IMR-90 (cell line): ENCODE results near the gene EPO. TPM values are rescaled to one million over a fixed set of nuclear protein-coding genes. Genes with fewer than 3 reads are reported as not detected.

ENCODE experiments used
- ATAC-seq: fragments of 200-7000 bp; cut with Tn5 transposase; 2 replicates; pipeline ENCODE4 v1.9.1; 2020; ENCODE audit warnings: low read depth, mild to moderate bottlenecking, moderate library complexity
- BruUV-seq: library from RNA; stranded (reverse); fragments of 400-500 nt; replicated peaks from 2 replicates; lab custom pipeline; 2021; lab: Mats Ljungman, UMichigan
- CTCF ChIA-PET: fragments of 300-600 bp; formaldehyde crosslinking; extraction: SDS; loops from one replicate; lab custom pipeline; 2021; ENCODE audit warnings: antibody characterized with exemption; lab: Yijun Ruan, JAX
- POLR2A ChIA-PET: fragments of 300-600 bp; sonication (Branson Sonifier 250); formaldehyde crosslinking; loops from one replicate; lab custom pipeline; 2022; ENCODE audit warnings: antibody characterized with exemption; ENCODE audit not compliant: unreplicated experiment; lab: Charles Lee
- DNase-seq: peaks from one replicate; pipeline ENCODE4 v3.0.0; 2013
- H2AFZ ChIP-seq: replicated peaks from 2 replicates; pipeline ENCODE3; 2013; ENCODE audit warnings: low read length, mild to moderate bottlenecking; ENCODE audit not compliant: poor library complexity
- H2AK5ac ChIP-seq: 2 replicates; pipeline ENCODE4 v1.6.1; 2013; ENCODE audit warnings: low read depth, low read length, inconsistent platforms
- H2AK9ac ChIP-seq: replicated peaks from 2 replicates; pipeline ENCODE3; 2013; ENCODE audit warnings: mild to moderate bottlenecking, low read depth, low read length, moderate library complexity; ENCODE audit not compliant: poor library complexity
- H2BK120ac ChIP-seq: 2 replicates; pipeline ENCODE4 v1.6.1; 2013; ENCODE audit warnings: low read depth, low read length, inconsistent platforms
- H2BK15ac ChIP-seq: 3 replicates; pipeline ENCODE4 v1.6.1; 2013; ENCODE audit warnings: low read depth, low read length, inconsistent platforms
- H2BK20ac ChIP-seq: 2 replicates; pipeline ENCODE4 v1.6.1; 2013; ENCODE audit warnings: low read depth, mild to moderate bottlenecking, inconsistent platforms, low read length, moderate library complexity
- H2BK5ac ChIP-seq: 2 replicates; pipeline ENCODE4 v1.6.1; 2013; ENCODE audit warnings: mild to moderate bottlenecking, low read depth, low read length, inconsistent platforms; ENCODE audit not compliant: poor library complexity, severe bottlenecking
- H3K14ac ChIP-seq: replicated peaks from 2 replicates; pipeline ENCODE4 v1.6.1; 2013; ENCODE audit warnings: low read depth, low read length, inconsistent platforms
- H3K18ac ChIP-seq: 2 replicates; pipeline ENCODE4 v1.6.1; 2013; ENCODE audit warnings: low read depth, low read length, control low read depth
- H3K23ac ChIP-seq: 2 replicates; pipeline ENCODE4 v1.6.1; 2013; ENCODE audit warnings: low read depth, low read length, inconsistent platforms
- H3K27ac ChIP-seq: 2 replicates; pipeline ENCODE4 v1.5.1; 2013; ENCODE audit warnings: mild to moderate bottlenecking, control low read depth, low read length; ENCODE audit not compliant: insufficient read depth
- H3K27me3 ChIP-seq: 2 replicates; pipeline ENCODE4 v1.6.1; 2013; ENCODE audit warnings: low read length; ENCODE audit not compliant: control insufficient read depth, insufficient read depth
- H3K36me3 ChIP-seq: 2 replicates; pipeline ENCODE4 v1.6.1; 2013; ENCODE audit warnings: low read length, mixed read lengths; ENCODE audit not compliant: control insufficient read depth, insufficient read depth
- H3K4ac ChIP-seq: 2 replicates; pipeline ENCODE4 v1.6.1; 2013; ENCODE audit warnings: low read depth, low read length, inconsistent platforms
- H3K4me1 ChIP-seq: 2 replicates; pipeline ENCODE4 v1.6.1; 2013; ENCODE audit warnings: low read length, mixed read lengths; ENCODE audit not compliant: control insufficient read depth, insufficient read depth
- H3K4me2 ChIP-seq: 2 replicates; pipeline ENCODE4 v1.6.1; 2013; ENCODE audit warnings: low read depth, mild to moderate bottlenecking, control low read depth, low read length, moderate library complexity
- H3K4me3 ChIP-seq: 2 replicates; pipeline ENCODE4 v1.5.1; 2013; ENCODE audit warnings: low read depth, mild to moderate bottlenecking, control low read depth, low read length, moderate library complexity; ENCODE audit not compliant: insufficient read depth
- H3K56ac ChIP-seq: 2 replicates; pipeline ENCODE4 v1.6.1; 2013; ENCODE audit warnings: low read length, inconsistent platforms; ENCODE audit not compliant: insufficient read depth; ENCODE audit errors: extremely low read depth
- H3K79me1 ChIP-seq, 2 experiments: 2 replicates each; pipeline ENCODE4 v1.6.1; 2013; ENCODE audit warnings: low read length in 2 of 2, inconsistent platforms in 1 of 2, low read depth in 1 of 2
- H3K9ac ChIP-seq: 2 replicates; pipeline ENCODE4 v1.6.1; 2013; ENCODE audit warnings: low read depth, low read length, control low read depth
- H3K9me1 ChIP-seq: 2 replicates; pipeline ENCODE4 v1.6.1; 2013; ENCODE audit warnings: low read length, inconsistent platforms; ENCODE audit not compliant: insufficient read depth
- H3K9me3 ChIP-seq: 2 replicates; pipeline ENCODE4 v1.6.1; 2013; ENCODE audit warnings: low read length; ENCODE audit not compliant: control insufficient read depth, insufficient read depth
- H4K20me1 ChIP-seq: 2 replicates; pipeline ENCODE4 v1.6.1; 2013; ENCODE audit warnings: low read length, inconsistent platforms; ENCODE audit not compliant: insufficient read depth
- H4K5ac ChIP-seq: 2 replicates; pipeline ENCODE4 v1.6.1; 2013; ENCODE audit warnings: mild to moderate bottlenecking, low read depth, low read length, control low read depth
- H4K8ac ChIP-seq, 2 experiments: 2 replicates each; pipeline ENCODE4 v1.6.1; 2013; ENCODE audit warnings: low read depth in 2 of 2, low read length in 2 of 2, control low read depth in 1 of 2, inconsistent platforms in 1 of 2
- H4K91ac ChIP-seq: 2 replicates; pipeline ENCODE4 v1.6.1; 2013; ENCODE audit warnings: low read depth, low read length, inconsistent platforms; ENCODE audit not compliant: insufficient read depth
- ELK1 ChIP-seq: fragments of 150-350 bp; IDR thresholded peaks from 2 replicates; pipeline ENCODE4 v1.6.1; 2016; ENCODE audit warnings: low read depth, mild to moderate bottlenecking, low read length, moderate library complexity, borderline replicate concordance
- FOS ChIP-seq: fragments of 150-350 bp; IDR thresholded peaks from 2 replicates; pipeline ENCODE4 v1.6.1; 2016; ENCODE audit warnings: low read depth, low read length
- MAZ ChIP-seq: IDR thresholded peaks from 2 replicates; pipeline ENCODE4 v1.6.1; 2012; ENCODE audit warnings: low read depth, mild to moderate bottlenecking, low read length, improper control_type of control experiment, moderate library complexity, borderline replicate concordance
- MXI1 ChIP-seq: IDR thresholded peaks from 2 replicates; pipeline ENCODE4 v1.6.1; 2012; ENCODE audit warnings: low read depth, mild to moderate bottlenecking, low read length, moderate library complexity, borderline replicate concordance
- RAD21 ChIP-seq: IDR thresholded peaks from 2 replicates; pipeline ENCODE4 v1.6.1; 2012; ENCODE audit warnings: low read length, improper control_type of control experiment
- RCOR1 ChIP-seq: IDR thresholded peaks from 2 replicates; pipeline ENCODE4 v1.6.1; 2012; ENCODE audit warnings: mild to moderate bottlenecking, low read length, improper control_type of control experiment; ENCODE audit not compliant: insufficient replicate concordance
- USF2 ChIP-seq: fragments of 150-350 bp; IDR thresholded peaks from 2 replicates; pipeline ENCODE4 v1.6.1; 2017; ENCODE audit warnings: mild to moderate bottlenecking, antibody characterized with exemption, low read length, low read depth
- WGBS, 2 experiments: methylation state at CpG; one replicate each; pipeline versions ENCODE4 v1.1.5 to v1.1.7; 2013; ENCODE audit warnings: missing lambda C conversion rate in 2 of 2; ENCODE audit not compliant: insufficient read length in 1 of 2; ENCODE audit errors: extremely low coverage in 2 of 2; 5-methylcytosine and 5-hydroxymethylcytosine counted together
- dilution Hi-C: fragments of 300-500 bp; cut with HindIII; formaldehyde crosslinking; loops from one replicate; pipeline ENCODE4 v1.14.3; 2018; ENCODE audit warnings: low sequenced_read_pairs; ENCODE audit not compliant: unreplicated experiment
- in situ Hi-C: fragments of 300-500 bp; cut with MboI; formaldehyde crosslinking; loops from 3 replicates; pipeline ENCODE4 v1.14.3; 2019; ENCODE audit warnings: low sequenced_read_pairs, inconsistent platforms, mixed read lengths
- intact Hi-C: fragments of 100-400 bp; cut with micrococcal nuclease; formaldehyde crosslinking; loops from 2 replicates; pipeline ENCODE4 v1.10.0; 2022
- polyA plus RNA-seq, 3 experiments: library from polyadenylated mRNA; depleted of rRNA; stranded (reverse); fragments of >200 nt; gene quantifications; 2 replicates each; pipeline ENCODE4 v1.2.3, GENCODE V29; 2012; ENCODE audit warnings: low replicate concordance in 1 of 3
- total RNA-seq: library from RNA; depleted of rRNA; stranded (reverse); fragments of >200 nt; gene quantifications from 2 replicates; pipeline ENCODE4 v1.2.3, GENCODE V29; 2012

The EPO gene
- total and polyA plus RNA-seq, 2 of the 4 experiments (the other 2 are of a cell fraction): not detected

GRCh38 chr7:100720671-100721504, 620 bp downstream of the EPO start:
- Histone ChIP-seq H2BK120ac (no peak overlapping the region), H4K20me1 (peaks cover under 1% of the 10 kb centered on the region; the same call in 1 of the 2 replicates), H3K56ac (no peak overlapping the region), H3K4me2 (no peak overlapping the region), H3K27me3 (peaks cover 54% of the 10 kb centered on the region), H3K4ac (no peak overlapping the region), H3K36me3 (no peaks in the 10 kb centered on the region), H4K91ac (no peak overlapping the region), H2AFZ (no peak overlapping the region), H3K18ac (no peak overlapping the region), H3K14ac (no peak overlapping the region), H2BK5ac (no peak overlapping the region), H3K27ac (no peak overlapping the region), H3K9ac (no peak overlapping the region), H2BK15ac (no peak overlapping the region), H3K79me1 (no peaks in the 10 kb centered on the region), H4K5ac (no peak overlapping the region), H3K9me3 (peaks cover 9% of the 10 kb centered on the region), H3K4me1 (no peaks in the 10 kb centered on the region), H3K4me3 (no peak overlapping the region; the same call in 1 of the 2 replicates), H2BK20ac (no peak overlapping the region), H3K9me1 (no peaks in the 10 kb centered on the region), H3K23ac (0 out of 2 replicates have a peak overlapping the region, but pooled peaks have one; percentile 8), H4K8ac (no peak overlapping the region), H2AK5ac (no peak overlapping the region), H2AK9ac (no peak overlapping the region)
- TF ChIP-seq RCOR1 (no peak), RAD21 (no peak), MXI1 (no peak), FOS (no peak), USF2 (no peak), ELK1 (no peak), MAZ (no peak)
- ChIA-PET POLR2A (no interaction called here), CTCF (interaction anchor here (1.1 to 1.7 kb wide), 2 partner anchors 79 to 131 kb away, joined by 3 to 14 read pairs; partner anchors contain the start of gene SLC12A9)
- intact Hi-C loops: loop anchor here (1.0 kb wide), 1 partner anchor 131 kb away; the partner anchor contains the start of gene SLC12A9
- 2% methylated on average over 29 of the region's 56 CpGs; no CpG with 5 or more reads in 1 of the 2 experiments for WGBS, 2 experiments
- ATAC-seq (peak; percentile 38), DNase-seq (no peak)
- dilution Hi-C loops: no loop called here
- in situ Hi-C loops: loop anchor here (25.0 kb wide), 1 partner anchor 341 kb away; no protein-coding TSS in a partner anchor
- BruUV-seq: no TSS peak
